Endothelial cell of hepatic sinusoid (primary cell): ENCODE results near the gene EXOC6B.

Experiments used
- in situ Hi-C: cut with HindIII; loops from 2 replicates; pipeline ENCODE4 v1.10.0; 2017; ENCODE audit warnings: low sequenced_read_pairs

The EXOC6B gene

GRCh38 chr2:72394541-72395070 is 431.2 kb downstream of the EXOC6B start:
- in situ Hi-C loops, result no loop called here

GRCh38 chr2:72389447-72389846 is 436.4 kb downstream of the EXOC6B start:
- in situ Hi-C loops, result no loop called here

DNA sequence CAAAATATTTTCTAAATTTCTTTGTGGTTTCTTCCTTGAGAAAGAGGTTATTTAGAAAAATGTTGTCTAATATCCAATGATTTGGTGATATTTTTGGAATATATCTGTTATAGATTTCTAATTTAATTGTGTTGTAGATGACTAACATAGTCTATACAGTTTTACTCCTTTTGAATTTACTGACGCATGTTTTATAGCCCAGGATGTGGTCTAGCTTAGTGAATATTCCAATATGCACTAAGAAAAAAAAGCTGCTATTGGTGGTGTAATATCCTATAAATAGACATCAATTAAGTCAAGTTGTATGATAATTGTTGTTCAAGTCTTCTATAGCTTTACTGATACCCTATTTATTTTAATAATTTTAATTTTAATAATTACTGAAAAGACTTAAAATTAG is 437.6 kb downstream of the EXOC6B start:
- in situ Hi-C loops, result no loop called here

GRCh38 chr2:72386288-72386687 is 439.5 kb downstream of the EXOC6B start:
- in situ Hi-C loops, result no loop called here

- in situ Hi-C loops, result no loop called here
Measured at GRCh38 chr2:72378753-72379348, 447.0 kb downstream of the EXOC6B start.

DNA sequence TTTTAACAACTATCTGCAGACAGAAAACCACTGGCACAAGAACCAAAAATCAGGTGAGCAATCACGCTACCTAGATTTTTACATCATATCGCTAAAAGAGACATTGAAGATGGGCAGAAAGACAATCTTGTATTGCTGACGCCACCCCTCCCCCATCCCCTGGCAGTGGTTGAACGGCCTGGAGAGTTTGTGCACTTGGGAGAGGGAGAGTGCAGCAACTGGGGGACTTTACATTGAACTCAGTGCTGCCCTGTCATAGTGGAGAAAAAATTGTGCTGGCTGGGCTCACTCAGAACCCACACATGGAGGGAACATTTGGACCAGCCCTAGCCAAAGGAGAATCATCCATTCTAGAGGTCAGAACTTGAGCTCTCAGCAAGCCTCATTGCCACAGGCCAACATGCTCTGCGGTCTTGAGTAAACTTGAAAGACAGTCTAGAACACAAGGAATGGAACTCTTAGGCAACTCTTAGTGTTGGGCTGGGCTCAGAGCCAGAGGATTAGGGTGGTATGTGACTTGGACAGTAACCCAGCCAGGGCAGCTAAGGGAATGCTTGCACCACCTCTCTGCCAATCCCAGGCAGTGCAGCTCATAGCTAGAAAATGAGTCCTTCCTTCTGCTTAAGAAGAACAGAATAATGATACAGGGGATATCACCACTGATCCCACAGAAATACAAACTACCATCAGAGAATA is 458.2 kb downstream of the EXOC6B start:
- in situ Hi-C loops, result no loop called here

GRCh38 chr2:72363406-72363805 is 462.4 kb downstream of the EXOC6B start:
- in situ Hi-C loops, result no loop called here

DNA sequence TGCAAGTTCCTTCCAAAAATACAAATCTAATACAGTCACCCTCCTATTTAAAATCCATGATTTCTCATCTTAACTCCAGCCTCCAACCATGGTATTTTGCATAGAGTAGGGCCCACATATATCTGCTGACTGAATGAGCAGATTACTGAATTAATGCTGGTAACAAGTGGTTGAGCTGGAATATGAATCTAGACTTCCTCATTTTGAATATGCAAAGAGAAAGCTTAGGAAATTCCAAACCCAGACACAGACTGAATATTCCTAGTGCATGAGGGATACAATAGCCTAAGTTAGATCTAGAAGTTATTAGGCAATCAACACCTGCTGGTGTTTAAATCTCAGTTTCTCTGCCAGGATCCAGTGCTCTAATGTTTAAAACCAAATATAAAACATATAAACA is 463.1 kb downstream of the EXOC6B start:
- in situ Hi-C loops, result no loop called here

GRCh38 chr2:72361521-72361920 is 464.3 kb downstream of the EXOC6B start:
- in situ Hi-C loops, result no loop called here

GRCh38 chr2:72361042-72361441 is 464.8 kb downstream of the EXOC6B start:
- in situ Hi-C loops, result no loop called here

GRCh38 chr2:72350852-72351251 is 475.0 kb downstream of the EXOC6B start:
- in situ Hi-C loops, result no loop called here

GRCh38 chr2:72349016-72349415 is 476.8 kb downstream of the EXOC6B start:
- in situ Hi-C loops, result no loop called here

DNA sequence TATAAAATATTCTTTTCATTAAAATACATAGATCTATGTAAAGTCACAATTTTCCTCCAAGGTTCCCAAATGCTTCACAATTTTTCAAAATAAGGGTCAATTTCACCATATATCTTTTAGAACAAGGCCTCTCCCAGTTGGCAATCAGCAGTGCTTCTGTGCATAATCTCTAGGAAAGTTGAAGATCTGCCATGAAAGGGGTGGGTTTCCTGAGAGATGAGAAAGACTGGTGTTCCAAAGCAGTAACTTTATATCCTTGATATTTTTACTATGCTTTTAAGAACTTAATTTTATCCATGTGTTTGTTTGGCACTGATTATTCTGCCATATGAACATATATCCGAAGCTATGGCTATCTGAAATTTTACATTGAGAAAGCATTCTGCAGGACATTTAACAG is 478.8 kb downstream of the EXOC6B start:
- in situ Hi-C loops, result no loop called here

- in situ Hi-C loops, result no loop called here
Measured at GRCh38 chr2:72341639-72342038, 484.2 kb downstream of the EXOC6B start.

DNA sequence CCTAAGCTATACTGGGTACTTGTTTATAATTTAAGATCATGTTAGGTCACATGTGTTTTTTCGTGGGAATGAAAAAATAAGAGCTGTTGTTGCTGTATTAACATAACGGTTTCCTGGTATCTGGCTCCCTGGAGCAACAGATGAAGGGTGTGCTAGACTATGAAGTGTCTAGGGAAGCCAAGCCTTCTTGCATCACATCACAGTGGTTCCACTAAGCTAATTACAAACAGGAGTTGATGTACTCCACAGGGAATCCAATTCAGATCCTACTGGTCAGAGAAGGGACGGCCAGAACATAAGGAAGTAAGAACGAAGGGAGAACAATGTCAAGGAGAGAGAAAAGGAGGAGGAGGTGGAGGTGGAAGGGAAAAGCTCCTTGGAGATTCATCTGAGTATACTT is 485.2 kb downstream of the EXOC6B start:
- in situ Hi-C loops, result no loop called here

GRCh38 chr2:72338076-72338475 is 487.8 kb downstream of the EXOC6B start:
- in situ Hi-C loops, result no loop called here

- in situ Hi-C loops, result no loop called here
Measured at GRCh38 chr2:72332720-72333119, 493.1 kb downstream of the EXOC6B start.

GRCh38 chr2:72330652-72331051 is 495.2 kb downstream of the EXOC6B start:
- in situ Hi-C loops, result no loop called here

DNA sequence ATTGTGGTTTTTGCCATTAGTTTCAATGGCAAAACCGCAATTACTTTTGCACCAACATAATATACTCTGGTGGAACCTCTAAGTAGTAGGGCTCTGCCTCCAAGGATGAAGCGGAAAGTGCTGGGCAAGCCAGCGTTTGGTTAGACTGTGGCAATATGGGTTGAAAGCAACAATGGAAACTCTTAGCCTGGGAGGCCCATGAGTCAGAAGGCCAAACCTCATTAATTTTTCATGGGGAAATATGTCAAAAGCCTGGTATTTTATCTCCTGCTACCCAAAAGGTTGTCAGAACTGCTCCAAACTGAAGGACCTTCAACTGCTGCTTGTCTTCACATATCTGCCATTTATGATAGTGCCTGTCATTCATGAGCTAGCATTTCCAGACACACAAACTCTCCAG is 499.1 kb downstream of the EXOC6B start:
- in situ Hi-C loops, result no loop called here

DNA sequence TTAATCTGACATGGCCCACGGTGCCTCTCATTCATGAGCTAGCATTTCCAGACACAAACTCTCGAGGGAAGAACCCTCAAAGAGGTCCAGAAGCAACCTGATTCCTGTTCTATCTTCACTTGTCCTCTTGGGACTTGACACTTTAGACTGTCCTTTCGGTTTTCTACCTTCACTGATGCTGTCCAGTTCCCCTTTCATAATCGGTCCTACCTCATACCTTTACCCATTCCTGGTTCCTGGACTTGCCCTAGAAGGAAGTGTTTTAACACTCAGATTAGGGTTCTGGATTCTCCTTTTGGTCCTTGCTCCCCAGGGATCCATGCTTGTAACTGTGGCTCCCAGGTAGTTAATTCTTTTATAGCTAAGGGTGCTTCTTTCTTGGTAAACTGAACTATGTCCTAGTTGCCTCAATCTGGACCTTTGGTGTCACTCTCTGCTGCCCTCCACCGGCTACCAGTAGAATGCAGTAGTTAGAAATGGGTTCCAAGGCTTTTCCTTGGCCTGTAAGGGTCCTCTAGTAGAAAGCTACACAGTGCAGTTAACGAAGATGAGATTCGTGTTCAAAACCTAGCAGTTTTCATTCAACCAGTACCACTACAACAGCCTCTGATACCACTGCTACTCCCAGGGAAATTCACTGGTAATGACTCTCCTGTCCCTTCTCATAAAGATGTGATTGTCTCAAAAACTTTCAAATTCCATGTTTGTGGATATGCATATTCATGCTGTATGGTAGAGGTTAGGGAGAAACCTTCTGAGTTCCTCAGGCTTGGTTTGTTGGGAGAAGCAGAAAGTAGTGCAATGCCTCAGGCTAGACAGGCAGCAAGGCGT is 500.0 kb downstream of the EXOC6B start:
- in situ Hi-C loops, result no loop called here

DNA sequence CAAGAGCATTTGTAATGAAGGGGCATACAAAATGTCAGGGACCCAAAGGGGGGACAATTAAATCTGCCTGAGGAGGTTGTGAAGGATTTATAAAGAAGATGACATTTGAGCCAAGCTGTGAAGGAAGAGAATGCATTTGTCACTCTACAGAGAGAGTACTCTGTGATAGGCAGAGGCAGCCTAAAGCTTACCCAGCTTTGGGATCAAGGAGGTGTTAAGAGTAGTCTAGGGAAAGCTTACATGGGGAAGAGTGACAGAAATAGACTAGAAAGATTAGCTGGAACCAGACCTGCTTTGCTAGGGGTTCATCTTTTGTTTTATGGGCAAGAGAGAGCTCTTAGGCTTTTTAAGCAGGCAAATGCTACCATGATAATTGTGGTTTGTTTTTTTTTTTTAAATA is 509.1 kb downstream of the EXOC6B start:
- in situ Hi-C loops, result no loop called here
